GM10266 (cell line): ENCODE data around the gene GCNT2.
"Not testable (repeated sequence)": the region's sequence is repeated elsewhere in the genome, so short reads cannot be mapped to it uniquely, and the experiment has no call there.

Source experiments
- DNase-seq: peaks from one replicate; pipeline ENCODE4 v3.0.0; 2012; ENCODE audit errors: extremely low spot score
- CTCF ChIP-seq: IDR thresholded peaks from 2 replicates; pipeline ENCODE4 v1.5.1; 2012; ENCODE audit warnings: mild to moderate bottlenecking, low read depth; ENCODE audit not compliant: control insufficient read depth, insufficient read depth; ENCODE audit errors: missing control alignments

The GCNT2 gene

GRCh38 chr6:10613077-10613476 is 91.9 kb downstream of the GCNT2 start:
- no peak for DNase-seq
- no peak for TF ChIP-seq CTCF

GRCh38 chr6:10613723-10614122 is 92.6 kb downstream of the GCNT2 start:
- DNase-seq: no peak
- TF ChIP-seq CTCF: no peak

DNA sequence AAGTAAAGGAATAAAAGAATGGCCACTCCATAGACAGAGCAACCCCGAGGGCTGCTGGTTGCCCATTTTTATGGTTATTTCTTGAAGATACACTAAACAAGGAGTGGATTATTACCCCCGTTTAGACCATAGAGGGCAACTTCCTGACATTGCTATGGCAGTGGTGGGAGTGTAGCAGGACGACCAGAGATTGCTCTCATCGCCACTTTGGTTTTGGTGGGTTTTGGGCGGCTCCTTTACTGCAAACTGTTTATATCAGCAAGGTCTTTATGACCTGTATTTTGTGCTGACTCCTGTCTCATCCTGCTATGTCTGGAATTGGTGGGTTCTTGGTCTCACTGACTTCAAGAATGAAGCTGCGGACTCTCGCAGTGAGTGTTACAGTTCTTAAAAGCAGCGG is 94.5 kb downstream of the GCNT2 start:
- no peak for DNase-seq
- TF ChIP-seq CTCF: no peak

DNA sequence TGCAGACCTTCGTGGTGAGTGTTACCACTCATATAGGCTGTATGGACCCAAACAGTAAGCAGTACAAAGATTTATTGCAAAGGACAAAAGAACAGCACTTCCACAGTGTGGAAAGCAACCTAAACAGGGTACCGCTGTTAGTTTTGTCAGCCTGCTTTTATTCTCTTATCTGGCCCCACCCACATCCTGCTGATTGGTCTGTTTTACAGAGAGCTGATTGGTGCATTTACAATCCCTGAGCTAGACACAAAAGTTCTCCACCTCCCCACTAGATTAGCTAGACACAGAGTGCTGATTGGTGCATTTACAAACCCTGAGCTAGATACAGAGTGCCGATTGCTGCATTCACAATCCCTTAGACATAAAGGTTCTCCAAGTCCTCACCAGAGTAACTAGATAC is 95.1 kb downstream of the GCNT2 start:
- DNase-seq: not testable (repeated sequence)

DNA sequence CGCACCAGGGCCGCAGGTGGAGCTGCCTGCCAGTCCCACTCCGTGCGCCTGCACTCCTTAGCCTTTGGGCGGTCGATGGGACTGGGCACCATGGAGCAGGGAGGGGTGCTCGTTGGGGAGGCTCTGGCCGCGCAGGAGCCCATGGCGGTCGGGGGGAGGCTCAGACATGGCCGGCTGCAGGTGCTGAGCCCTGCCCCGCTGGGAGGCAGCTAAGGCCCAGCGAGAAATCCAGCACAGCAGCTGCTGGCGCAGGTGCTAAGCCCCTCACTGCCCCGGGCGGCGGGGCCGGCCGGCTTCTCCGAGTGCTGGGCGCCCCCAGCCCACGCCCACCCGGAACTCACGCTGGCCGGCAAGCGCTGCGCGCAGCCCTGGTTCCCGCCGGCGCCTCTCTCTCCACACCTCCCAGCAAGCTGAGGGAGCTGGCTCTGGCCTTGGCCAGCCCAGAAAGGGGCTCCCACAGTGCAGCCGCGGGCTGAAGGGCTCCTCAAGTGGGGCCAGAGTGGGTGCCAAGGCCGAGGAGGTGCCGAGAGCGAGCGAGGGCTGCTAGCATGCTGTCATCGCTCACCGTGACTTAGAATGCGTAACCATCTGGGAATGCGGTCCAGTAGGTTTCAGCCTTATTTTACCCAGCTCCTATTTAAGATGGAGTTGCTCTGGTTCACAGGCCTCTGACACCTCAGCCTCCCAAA is 96.0 kb downstream of the GCNT2 start:
- TF ChIP-seq CTCF: no peak
- no peak for DNase-seq

- TF ChIP-seq CTCF: no peak
- DNase-seq: no peak
These were observed 97.3 kb downstream of the GCNT2 start for GRCh38 chr6:10618409-10618808.

DNA sequence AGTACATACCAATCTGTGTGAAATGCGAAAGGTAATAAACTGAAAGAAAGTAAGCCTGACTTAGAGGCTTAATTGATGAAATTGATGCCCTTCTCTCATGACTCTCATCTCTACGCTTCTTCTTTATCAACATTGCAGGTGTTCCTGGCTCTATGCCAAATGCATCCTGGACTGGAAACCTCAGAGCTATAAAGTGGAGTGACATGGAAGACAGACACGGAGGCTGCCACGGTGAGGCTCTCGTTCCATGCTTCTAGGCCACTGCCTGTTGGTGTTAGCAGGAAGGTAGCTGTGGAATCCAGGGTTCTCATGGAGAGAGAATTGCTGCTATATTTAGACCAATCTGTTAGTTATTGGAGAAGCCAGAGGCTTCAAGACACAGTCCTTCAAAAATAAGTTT is 100.1 kb downstream of the GCNT2 start:
- no peak for TF ChIP-seq CTCF
- no peak for DNase-seq

GRCh38 chr6:10621847-10622246 is 100.7 kb downstream of the GCNT2 start:
- TF ChIP-seq CTCF: no peak
- no peak for DNase-seq
